ENCODE data around the gene FDX2. TPM values are rescaled to one million over a fixed set of nuclear protein-coding genes. Genes with fewer than 3 reads are reported as not detected.

FDX2 gene
- total and polyA plus RNA-seq, 2 donors (not counting 3 experiments of a cell fraction or from before 2014, with no cell fraction given): 20.5 to 59.8 TPM

- H3K9me1 ChIP-seq (replicated peaks; ENCODE audit: control insufficient read depth, extremely low read depth, insufficient read depth, low read length): no peaks in the 10 kb centered on the region
- no peak for TF ChIP-seq POLR2AphosphoS5 (IDR thresholded peaks at IDR 0.05; ENCODE audit: insufficient read depth, low read depth, low read length)
- intact Hi-C loops (cut with micrococcal nuclease) (loop anchor here (2.0 to 5.0 kb wide), 2 partner anchors 15 to 46 kb away; partner anchors contain the start of genes ICAM1 and RAVER1), dilution Hi-C loops (cut with MboI; ENCODE audit: extremely low pct_ligation_motif_present, low sequenced_read_pairs) (no loop called here)
- H4K20me1 ChIP-seq (replicated peaks; ENCODE audit: control insufficient read depth, extremely low read depth, insufficient read depth, low read length): no peaks in the 10 kb centered on the region
- no peak overlapping the region for H2AFZ ChIP-seq (ENCODE audit: low read depth, low read length)
- no peaks in the 10 kb centered on the region for H3K4me1 ChIP-seq (ENCODE audit: control insufficient read depth, extremely low read depth, insufficient read depth, low read length)
- CTCF ChIA-PET: interaction anchor here (1.1 to 2.3 kb wide), 3 partner anchors 16 to 49 kb away, joined by 4 to 6 read pairs (median 4); no protein-coding TSS in a partner anchor
- FAIRE-seq (no peak), DNase-seq (ENCODE audit: low read depth, low spot score) (no peak)
- no peak overlapping the region for H3K9ac ChIP-seq (replicated peaks; ENCODE audit: extremely low read depth, insufficient read depth, low read length)
- BruUV-seq (replicated peaks): no TSS peak
- H3K36me3 ChIP-seq (ENCODE audit: control insufficient read depth in 2 of 2, extremely low read depth in 1 of 2, insufficient read depth in 2 of 2, low read length in 2 of 2): peaks cover 6 to 35% of the 10 kb centered on the region in 2 experiments
- H3K9me3 ChIP-seq (replicated peaks; ENCODE audit: control insufficient read depth, insufficient read depth, low read length): no peaks in the 10 kb centered on the region
- POLR2A ChIA-PET: no interaction called here
- no peaks in the 10 kb centered on the region for H3K79me2 ChIP-seq (ENCODE audit: control insufficient read depth, insufficient read depth, low read length)
- H3K4me3 ChIP-seq (replicated peaks in 1 of 3; ENCODE audit: insufficient read depth in 1 of 3, low read depth in 1 of 3, low read length in 3 of 3): no peak overlapping the region
- no peaks in the 10 kb centered on the region for H3K27me3 ChIP-seq (ENCODE audit: control insufficient read depth in 2 of 2, insufficient read depth in 2 of 2, low read length in 2 of 2)
- no peak overlapping the region for H3K4me2 ChIP-seq (ENCODE audit: insufficient read depth, low read length)
- H3K27ac ChIP-seq (ENCODE audit: insufficient read depth, low read depth, low read length): no peak overlapping the region
These were observed 2.1 kb upstream of the FDX2 start for GRCh38 chr19:10317857-10318462.

- CTCF ChIA-PET: interaction anchor here (0.8 to 2.3 kb wide), 4 partner anchors 15 to 59 kb away, joined by 4 read pairs; partner anchors contain the start of gene ICAM1
- Histone ChIP-seq H3K9ac (replicated peaks; ENCODE audit: extremely low read depth, insufficient read depth, low read length) (no peak overlapping the region), H3K9me3 (replicated peaks; ENCODE audit: control insufficient read depth, insufficient read depth, low read length) (no peaks in the 10 kb centered on the region), H3K9me1 (replicated peaks; ENCODE audit: control insufficient read depth, extremely low read depth, insufficient read depth, low read length) (no peaks in the 10 kb centered on the region), H3K4me2 (ENCODE audit: insufficient read depth, low read length) (no peak overlapping the region), H3K36me3 (ENCODE audit: control insufficient read depth in 2 of 2, extremely low read depth in 1 of 2, insufficient read depth in 2 of 2, low read length in 2 of 2) (peaks cover 6 to 29% of the 10 kb centered on the region in 2 experiments), H2AFZ (ENCODE audit: low read depth, low read length) (no peak overlapping the region), H3K27ac (ENCODE audit: insufficient read depth, low read depth, low read length) (no peak overlapping the region), H3K79me2 (ENCODE audit: control insufficient read depth, insufficient read depth, low read length) (no peaks in the 10 kb centered on the region), H3K27me3 (ENCODE audit: control insufficient read depth in 2 of 2, insufficient read depth in 2 of 2, low read length in 2 of 2) (no peaks in the 10 kb centered on the region), H3K4me1 (ENCODE audit: control insufficient read depth, extremely low read depth, insufficient read depth, low read length) (no peaks in the 10 kb centered on the region), H4K20me1 (replicated peaks; ENCODE audit: control insufficient read depth, extremely low read depth, insufficient read depth, low read length) (no peaks in the 10 kb centered on the region), H3K4me3 (replicated peaks in 1 of 3; ENCODE audit: insufficient read depth in 1 of 3, low read depth in 1 of 3, low read length in 3 of 3) (no peak overlapping the region)
- BruUV-seq (replicated peaks): no TSS peak
- intact Hi-C loops (cut with micrococcal nuclease) (loop anchor here (2.0 to 5.0 kb wide), 2 partner anchors 16 to 45 kb away; partner anchors contain the start of genes ICAM1 and RAVER1), dilution Hi-C loops (cut with MboI; ENCODE audit: extremely low pct_ligation_motif_present, low sequenced_read_pairs) (no loop called here)
- no peak for TF ChIP-seq JUN (IDR thresholded peaks at IDR 0.05; ENCODE audit: borderline replicate concordance, insufficient read depth, insufficient read length, low read depth)
- no peak for TF ChIP-seq CTCF (IDR thresholded peaks at IDR 0.05; ENCODE audit: extremely low read depth in 1 of 2, insufficient read depth in 1 of 2, low read depth in 1 of 2, low read length in 2 of 2)
- no peak for TF ChIP-seq POLR2A (IDR thresholded peaks at IDR 0.05; ENCODE audit: low read depth, low read length)
- no peak for TF ChIP-seq FOS (IDR thresholded peaks at IDR 0.05; ENCODE audit: borderline replicate concordance, insufficient read depth, low read length)
- no peak for FAIRE-seq
- POLR2A ChIA-PET: no interaction called here
- no peak for DNase-seq (ENCODE audit: low read depth, low spot score)
These were observed 1.4 kb upstream of the FDX2 start for GRCh38 chr19:10317045-10317856.
